GM06990 (cell line): Measurements from ENCODE around the gene MYO15B.

Experiments
- DNase-seq: peaks from one replicate; pipeline ENCODE4 v3.0.0-alpha.2; 2011; ENCODE audit not compliant: insufficient read length; ENCODE audit errors: extremely low read depth
- H3K27me3 ChIP-seq: replicated peaks from 2 replicates; pipeline ENCODE4 v1.6.0; 2011; ENCODE audit warnings: low read length; ENCODE audit not compliant: control insufficient read depth, insufficient read depth
- H3K36me3 ChIP-seq: 2 replicates; pipeline ENCODE4 v1.5.1; 2011; ENCODE audit warnings: low read length; ENCODE audit not compliant: control insufficient read depth, insufficient read depth
- H3K4me3 ChIP-seq: replicated peaks from 2 replicates; pipeline ENCODE4 v1.5.1; 2011; ENCODE audit warnings: low read depth, mild to moderate bottlenecking, control low read depth, low read length
- CTCF ChIP-seq: IDR thresholded peaks from 2 replicates; pipeline ENCODE4 v1.5.1; 2011; ENCODE audit warnings: low read length, control low read depth, mild to moderate bottlenecking, inconsistent platforms; ENCODE audit not compliant: insufficient read depth, poor library complexity, severe bottlenecking

MYO15B gene

GRCh38 chr17:75557075-75557851 lies 30.3 kb upstream of the MYO15B start:
- no peaks in the 10 kb centered on the region for H3K27me3 ChIP-seq
- TF ChIP-seq CTCF, result no peak
- H3K36me3 ChIP-seq, result no peaks in the 10 kb centered on the region

GRCh38 chr17:75557852-75558665 lies 29.5 kb upstream of the MYO15B start:
- Histone ChIP-seq H3K4me3 (no peak overlapping the region), H3K27me3 (no peaks in the 10 kb centered on the region), H3K36me3 (no peaks in the 10 kb centered on the region)
- TF ChIP-seq CTCF, result no peak
- no peak for DNase-seq

More at GRCh38 chr17:75557075-75557851, 30.3 kb upstream of the MYO15B start:
- H3K4me3 ChIP-seq, result no peak overlapping the region
- DNase-seq, result no peak

DNA sequence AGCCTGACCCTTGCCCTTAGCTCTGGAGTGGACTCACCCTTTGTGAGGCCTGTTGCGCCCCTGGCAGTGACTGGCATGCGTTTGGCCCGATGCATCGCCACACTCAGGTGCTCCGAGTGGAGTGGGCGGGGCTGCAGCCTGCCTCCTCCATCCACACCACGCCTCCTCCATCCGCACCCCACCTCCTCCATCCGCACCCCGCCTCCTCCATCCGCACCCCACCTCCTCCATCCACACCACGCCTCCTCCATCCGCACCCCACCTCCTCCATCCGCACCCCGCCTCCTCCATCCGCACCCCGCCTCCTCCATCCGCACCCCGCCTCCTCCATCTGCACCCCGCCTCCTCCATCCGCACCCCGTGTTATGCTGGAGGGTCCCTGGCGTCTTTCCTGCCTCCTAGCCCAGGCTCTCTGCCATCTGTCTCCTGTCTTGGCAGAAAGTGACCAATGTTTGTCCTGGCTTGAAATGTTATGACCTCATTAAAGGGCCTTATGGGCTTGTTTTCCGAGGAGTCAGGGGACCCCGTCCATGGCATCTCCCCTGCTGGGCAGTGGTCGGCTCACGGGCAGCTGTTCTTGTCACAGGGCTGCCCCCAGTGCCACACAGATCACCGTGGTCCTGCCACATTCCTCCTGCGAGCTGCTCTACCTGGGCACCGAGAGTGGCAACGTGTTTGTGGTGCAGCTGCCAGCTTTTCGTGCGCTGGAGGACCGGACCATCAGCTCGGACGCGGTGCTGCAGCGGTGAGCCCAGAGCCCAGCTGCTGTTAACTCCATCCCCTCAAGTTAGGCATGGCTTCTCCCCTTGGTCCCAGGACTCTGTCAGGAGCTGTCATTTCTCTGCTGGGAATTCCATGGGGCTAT lies 28.7 kb upstream of the MYO15B start:
- TF ChIP-seq CTCF, result no peak
- no peak overlapping the region for H3K4me3 ChIP-seq
- H3K36me3 ChIP-seq, result no peaks in the 10 kb centered on the region
- no peaks in the 10 kb centered on the region for H3K27me3 ChIP-seq
- no peak for DNase-seq

DNA sequence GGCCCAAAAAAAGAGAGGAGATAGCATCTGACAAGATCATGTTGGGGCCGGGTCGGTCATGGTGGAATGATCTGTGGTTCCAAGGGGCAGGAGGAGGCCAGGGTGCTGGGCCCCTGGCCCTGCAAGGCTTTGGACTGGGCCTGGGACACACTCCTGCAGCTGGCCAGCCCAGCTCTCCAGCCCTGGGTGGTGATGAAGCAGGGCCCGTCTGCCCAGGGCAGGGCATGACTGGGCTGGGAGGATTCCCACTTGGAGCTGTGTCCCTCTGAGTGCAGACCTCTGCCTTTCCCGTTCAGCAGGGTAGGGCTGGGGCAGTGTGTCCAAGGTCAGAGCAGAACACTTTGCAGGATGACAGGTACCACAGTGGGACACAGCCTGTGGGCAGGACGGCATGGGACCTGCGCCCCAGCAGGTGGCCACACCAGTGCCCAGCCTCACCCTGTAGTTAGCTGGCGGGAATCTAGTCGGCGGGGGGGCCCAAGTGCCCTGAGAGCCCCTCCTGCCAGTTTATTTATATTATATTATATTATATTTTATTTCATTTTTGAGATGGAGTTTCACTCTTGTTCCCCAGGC lies 27.6 kb upstream of the MYO15B start:
- no peaks in the 10 kb centered on the region for H3K36me3 ChIP-seq
- no peak overlapping the region for H3K4me3 ChIP-seq
- DNase-seq, result no peak
- no peak for TF ChIP-seq CTCF
- no peaks in the 10 kb centered on the region for H3K27me3 ChIP-seq

GRCh38 chr17:75561927-75562603 lies 25.5 kb upstream of the MYO15B start:
- no peak for TF ChIP-seq CTCF
- DNase-seq, result no peak
- Histone ChIP-seq H3K27me3 (no peaks in the 10 kb centered on the region), H3K36me3 (no peaks in the 10 kb centered on the region), H3K4me3 (no peak overlapping the region)
